Activated B cell treated with CpG ODN at 0.5 μM for 24 hours (primary cell): ENCODE measurements around the gene MYH9. TPM values are rescaled to one million over a fixed set of nuclear protein-coding genes. Genes with fewer than 3 reads are reported as not detected.

Experiments used
- ATAC-seq: fragments of 200-7000 bp; cut with Tn5 transposase; one replicate; pipeline ENCODE4 v1.10.0; 2021; ENCODE audit warnings: low read depth, mild to moderate bottlenecking, moderate library complexity
- CTCF ChIA-PET: fragments of 350-600 bp; sonication (Branson Sonifier 250); formaldehyde crosslinking; loops from one replicate; lab custom pipeline; 2021; ENCODE audit warnings: antibody characterized with exemption; lab: Charles Lee
- POLR2A ChIA-PET: fragments of 350-600 bp; sonication (Branson Sonifier 250); formaldehyde crosslinking; loops from one replicate; lab custom pipeline; 2021; ENCODE audit warnings: antibody characterized with exemption; lab: Charles Lee
- DNase-seq: peaks from one replicate; pipeline ENCODE4 v3.0.0; 2022
- H3K27ac Mint-ChIP-seq: one replicate; pipeline ENCODE4 v1.8.0; 2020; ENCODE audit warnings: mixed read lengths
- H3K27me3 Mint-ChIP-seq: one replicate; pipeline ENCODE4 v1.8.0; 2021; ENCODE audit warnings: mixed read lengths
- H3K36me3 Mint-ChIP-seq: one replicate; pipeline ENCODE4 v1.8.0; 2021; ENCODE audit warnings: low read depth, mixed read lengths
- H3K4me1 Mint-ChIP-seq: one replicate; pipeline ENCODE4 v1.8.0; 2021; ENCODE audit warnings: mixed read lengths
- H3K4me3 Mint-ChIP-seq: one replicate; pipeline ENCODE4 v1.8.0; 2020; ENCODE audit warnings: mild to moderate bottlenecking, mixed read lengths
- H3K9me3 Mint-ChIP-seq: one replicate; pipeline ENCODE4 v1.8.0; 2020; ENCODE audit warnings: mixed read lengths
- CTCF ChIP-seq: fragments of 200-600 bp; IDR thresholded peaks from one replicate; pipeline ENCODE4 v1.8.0; 2022; ENCODE audit warnings: antibody characterized with exemption, mild to moderate bottlenecking
- intact Hi-C: fragments of 100-400 bp; cut with micrococcal nuclease; formaldehyde crosslinking; loops from one replicate; pipeline ENCODE4 v1.15.1; 2024
- total RNA-seq: library from RNA; stranded (reverse); gene quantifications from 2 replicates; pipeline ENCODE4 v1.2.3, GENCODE V29; 2022

Gene MYH9
- total RNA-seq, 1 donor from 2014 or later: 714 TPM

- intact Hi-C loops: no loop called here
- Mint-ChIP-seq H3K36me3 (peaks cover 87% of the 10 kb centered on the region), H3K9me3 (no peaks in the 10 kb centered on the region), H3K4me3 (no peak overlapping the region), H3K27me3 (no peaks in the 10 kb centered on the region), H3K4me1 (peaks cover 6% of the 10 kb centered on the region), H3K27ac (no peak overlapping the region)
- ATAC-seq (no peak), DNase-seq (no peak)
- ChIA-PET POLR2A (interaction anchor here (0.8 to 1.2 kb wide), 2 partner anchors 11 to 164 kb away, joined by 3 to 4 read pairs; partner anchors contain the start of gene TXN2), CTCF (interaction anchor here (1.5 kb wide), 1 partner anchor 17 kb away, joined by 5 read pairs; no protein-coding TSS in a partner anchor)
- no peak for TF ChIP-seq CTCF
These were observed 70.0 kb downstream of the MYH9 start for GRCh38 chr22:36317658-36318271.

- Mint-ChIP-seq H3K27me3 (no peaks in the 10 kb centered on the region), H3K4me3 (no peak overlapping the region), H3K9me3 (no peaks in the 10 kb centered on the region), H3K27ac (no peak overlapping the region), H3K4me1 (peaks cover 6% of the 10 kb centered on the region), H3K36me3 (peaks cover 88% of the 10 kb centered on the region)
- intact Hi-C loops: no loop called here
- CTCF ChIA-PET: no interaction called here
- no peak for ATAC-seq
- POLR2A ChIA-PET: interaction anchor here (0.6 to 1.3 kb wide), 2 partner anchors 12 to 1292 kb away, joined by 3 to 6 read pairs; partner anchors contain the start of gene GGA1
- no peak for DNase-seq
- no peak for TF ChIP-seq CTCF
These were observed 71.3 kb downstream of the MYH9 start for GRCh38 chr22:36316419-36316818.

GRCh38 chr22:36315325-36315724 is 72.4 kb downstream of the MYH9 start:
- no peak overlapping the region for H3K4me3 Mint-ChIP-seq
- no peaks in the 10 kb centered on the region for H3K27me3 Mint-ChIP-seq
- peaks cover 89% of the 10 kb centered on the region for H3K36me3 Mint-ChIP-seq
- no peak overlapping the region for H3K27ac Mint-ChIP-seq
- ChIA-PET CTCF (interaction anchor here (0.7 kb wide), 1 partner anchor 155 kb away, joined by 4 read pairs; no protein-coding TSS in a partner anchor), POLR2A (interaction anchor here (0.7 to 1.3 kb wide), 2 partner anchors 10 to 37 kb away, joined by 3 read pairs; no protein-coding TSS in a partner anchor)
- TF ChIP-seq CTCF: no peak
- intact Hi-C loops: no loop called here
- peaks cover 6% of the 10 kb centered on the region for H3K4me1 Mint-ChIP-seq
- ATAC-seq (no peak), DNase-seq (no peak)
- H3K9me3 Mint-ChIP-seq: no peaks in the 10 kb centered on the region

- Mint-ChIP-seq H3K4me3 (no peak overlapping the region), H3K27me3 (no peaks in the 10 kb centered on the region), H3K9me3 (no peaks in the 10 kb centered on the region), H3K36me3 (peaks cover 85% of the 10 kb centered on the region), H3K4me1 (peaks cover 6% of the 10 kb centered on the region), H3K27ac (no peak overlapping the region)
- no peak for ATAC-seq
- intact Hi-C loops: no loop called here
- DNase-seq: no peak
- POLR2A ChIA-PET: interaction anchor here (1.0 to 1.3 kb wide), 2 partner anchors 9 to 20 kb away, joined by 3 read pairs; no protein-coding TSS in a partner anchor
- CTCF ChIA-PET: interaction anchor here (0.8 to 3.2 kb wide), 3 partner anchors 10 to 175 kb away, joined by 4 to 11 read pairs (median 6); no protein-coding TSS in a partner anchor
- TF ChIP-seq CTCF: no peak
These were observed 76.2 kb downstream of the MYH9 start for GRCh38 chr22:36311386-36312085.

GRCh38 chr22:36308880-36309279 is 78.9 kb downstream of the MYH9 start:
- CTCF ChIA-PET: no interaction called here
- intact Hi-C loops: no loop called here
- H3K36me3 Mint-ChIP-seq: peaks cover 90% of the 10 kb centered on the region

More at GRCh38 chr22:36308880-36309279, 78.9 kb downstream of the MYH9 start:
- H3K4me3 Mint-ChIP-seq: no peak overlapping the region
- no peak overlapping the region for H3K27ac Mint-ChIP-seq
- H3K27me3 Mint-ChIP-seq: no peaks in the 10 kb centered on the region
- no peaks in the 10 kb centered on the region for H3K9me3 Mint-ChIP-seq
- POLR2A ChIA-PET: no interaction called here
- no peak for TF ChIP-seq CTCF
- peaks cover 4% of the 10 kb centered on the region for H3K4me1 Mint-ChIP-seq
- DNase-seq (no peak), ATAC-seq (no peak)
